GM21737 (cell line): ENCODE results near the gene GALNT14.

Source experiments
- ATAC-seq: cut with Tn5 transposase; IDR thresholded peaks from one replicate; pipeline ENCODE4 v1.9.1; 2021; ENCODE audit warnings: mild to moderate bottlenecking, moderate library complexity; ENCODE audit not compliant: unreplicated experiment

The GALNT14 gene

GRCh38 chr2:31016648-31017047 lies 121.6 kb downstream of the GALNT14 start:
- ATAC-seq, result no peak

GRCh38 chr2:31014516-31014915 lies 123.7 kb downstream of the GALNT14 start:
- ATAC-seq, result no peak

GRCh38 chr2:31013301-31013700 lies 124.9 kb downstream of the GALNT14 start:
- no peak for ATAC-seq

GRCh38 chr2:31012406-31012805 lies 125.8 kb downstream of the GALNT14 start:
- no peak for ATAC-seq

GRCh38 chr2:31011587-31011986 lies 126.7 kb downstream of the GALNT14 start:
- no peak for ATAC-seq

GRCh38 chr2:31008561-31009114 lies 129.6 kb downstream of the GALNT14 start:
- ATAC-seq, result no peak

GRCh38 chr2:31004257-31004656 lies 134.0 kb downstream of the GALNT14 start:
- ATAC-seq, result no peak

GRCh38 chr2:31003749-31004148 lies 134.5 kb downstream of the GALNT14 start:
- no peak for ATAC-seq

- no peak for ATAC-seq
These were observed 135.6 kb downstream of the GALNT14 start for GRCh38 chr2:31002537-31003150.

- no peak for ATAC-seq
These were observed 137.3 kb downstream of the GALNT14 start for GRCh38 chr2:31000970-31001369.

- ATAC-seq, result no peak
These were observed 139.6 kb downstream of the GALNT14 start for GRCh38 chr2:30998672-30999071.

GRCh38 chr2:30997979-30998378 lies 140.3 kb downstream of the GALNT14 start:
- ATAC-seq, result no peak

GRCh38 chr2:30994227-30995056 lies 143.8 kb downstream of the GALNT14 start:
- no peak for ATAC-seq

- no peak for ATAC-seq
These were observed 145.5 kb downstream of the GALNT14 start for GRCh38 chr2:30992781-30993180.

GRCh38 chr2:30990671-30991070 lies 147.6 kb downstream of the GALNT14 start:
- ATAC-seq, result no peak

GRCh38 chr2:30990176-30990575 lies 148.1 kb downstream of the GALNT14 start:
- no peak for ATAC-seq

GRCh38 chr2:30989746-30990145 lies 148.5 kb downstream of the GALNT14 start:
- ATAC-seq, result no peak

GRCh38 chr2:30987566-30987965 lies 150.7 kb downstream of the GALNT14 start:
- no peak for ATAC-seq

GRCh38 chr2:30986231-30986580 lies 152.0 kb downstream of the GALNT14 start:
- no peak for ATAC-seq

- no peak for ATAC-seq
These were observed 152.6 kb downstream of the GALNT14 start for GRCh38 chr2:30985493-30986230.

GRCh38 chr2:30984148-30984547 lies 154.1 kb downstream of the GALNT14 start:
- ATAC-seq, result no peak

- no peak for ATAC-seq
These were observed 156.7 kb downstream of the GALNT14 start for GRCh38 chr2:30981510-30981909.
